NCI-H345 treated with DMSO at 0.1 percent for 48 hours (cell line): Measurements from ENCODE around the gene PSPC1.
"Not testable (repeated sequence)": the region's sequence is repeated elsewhere in the genome, so short reads cannot be mapped to it uniquely, and the experiment has no call there.

Experiments
- DNase-seq: peaks from one replicate; lab custom pipeline; 2025; ENCODE audit not compliant: unreplicated experiment; lab: John Stamatoyannopoulos, UW

PSPC1 gene

DNA sequence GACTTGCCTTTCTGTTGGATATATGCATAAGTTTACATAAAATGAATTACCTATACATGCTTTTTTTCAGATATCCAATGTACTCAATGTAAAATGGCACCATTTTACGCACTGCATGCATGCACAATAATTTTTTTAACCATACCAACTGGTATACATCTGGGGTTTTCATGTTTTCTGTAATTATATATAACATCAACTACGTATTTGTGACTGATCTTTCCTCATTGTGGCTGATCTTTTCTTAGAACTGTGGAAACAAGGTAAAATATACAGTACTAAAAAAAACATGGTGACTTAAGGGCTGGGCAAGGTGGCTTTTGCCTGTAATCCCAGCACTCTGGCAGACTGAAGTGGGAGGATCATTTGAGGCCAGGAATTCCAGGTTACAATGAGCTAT lies 18.5 kb downstream of the PSPC1 start:
- DNase-seq, result no peak

DNA sequence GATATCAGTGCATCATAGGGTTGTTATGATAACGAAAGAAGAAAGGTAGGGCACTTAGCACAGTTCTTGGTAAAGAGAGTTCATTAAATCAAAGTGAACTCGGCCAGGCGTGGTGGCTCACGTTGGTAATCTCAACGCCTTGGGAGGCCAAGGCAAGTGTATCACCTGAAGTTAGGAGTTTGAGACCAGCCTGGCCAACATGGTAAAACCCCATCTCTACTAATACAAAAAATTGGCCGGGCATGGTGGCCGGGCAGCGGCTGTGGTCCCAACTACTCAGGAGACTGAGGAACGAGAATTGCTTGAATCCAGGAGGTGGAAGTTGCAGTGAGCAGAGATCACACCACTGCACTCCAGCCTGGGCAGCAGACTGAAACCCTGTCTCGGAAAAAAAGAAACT lies 19.1 kb downstream of the PSPC1 start:
- DNase-seq, result no peak

DNA sequence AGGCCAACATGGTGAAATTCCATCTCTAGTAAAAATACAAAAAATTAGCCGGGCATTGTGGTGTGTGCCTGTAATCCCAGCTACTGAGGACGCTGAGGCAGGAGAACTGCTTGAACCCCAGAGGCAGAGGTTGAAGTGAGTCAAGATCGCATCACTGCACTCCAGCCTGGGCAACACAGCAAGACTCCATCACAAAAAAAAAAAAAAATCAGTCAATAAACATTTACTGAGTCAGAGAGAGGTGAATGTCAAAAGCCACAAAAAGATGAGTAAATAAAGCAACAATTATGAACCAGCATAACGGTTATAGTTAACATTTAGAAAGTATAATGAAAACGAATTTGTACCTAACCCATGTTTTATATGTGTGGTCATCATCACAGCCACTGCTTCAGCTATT lies 23.1 kb downstream of the PSPC1 start:
- DNase-seq, result no peak

DNA sequence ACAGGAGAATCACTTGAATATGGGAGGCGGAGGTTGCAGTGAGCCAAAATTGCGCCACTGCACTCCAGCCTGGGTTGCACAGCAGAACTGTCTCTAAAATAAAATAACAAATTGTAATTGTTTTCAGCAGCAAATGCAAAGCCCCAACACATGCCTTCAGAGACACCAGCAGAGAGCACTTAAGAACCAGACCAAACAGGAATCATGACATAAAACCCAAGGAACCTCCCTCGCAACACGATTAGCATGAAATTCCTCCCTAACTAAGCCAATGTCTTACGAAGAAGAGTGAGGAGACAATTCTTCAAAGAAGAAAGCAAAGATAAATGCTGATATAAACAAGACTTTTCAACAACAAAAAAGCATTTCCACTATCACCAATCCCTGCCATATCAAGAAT lies 40.1 kb downstream of the PSPC1 start:
- DNase-seq, result no peak

DNA sequence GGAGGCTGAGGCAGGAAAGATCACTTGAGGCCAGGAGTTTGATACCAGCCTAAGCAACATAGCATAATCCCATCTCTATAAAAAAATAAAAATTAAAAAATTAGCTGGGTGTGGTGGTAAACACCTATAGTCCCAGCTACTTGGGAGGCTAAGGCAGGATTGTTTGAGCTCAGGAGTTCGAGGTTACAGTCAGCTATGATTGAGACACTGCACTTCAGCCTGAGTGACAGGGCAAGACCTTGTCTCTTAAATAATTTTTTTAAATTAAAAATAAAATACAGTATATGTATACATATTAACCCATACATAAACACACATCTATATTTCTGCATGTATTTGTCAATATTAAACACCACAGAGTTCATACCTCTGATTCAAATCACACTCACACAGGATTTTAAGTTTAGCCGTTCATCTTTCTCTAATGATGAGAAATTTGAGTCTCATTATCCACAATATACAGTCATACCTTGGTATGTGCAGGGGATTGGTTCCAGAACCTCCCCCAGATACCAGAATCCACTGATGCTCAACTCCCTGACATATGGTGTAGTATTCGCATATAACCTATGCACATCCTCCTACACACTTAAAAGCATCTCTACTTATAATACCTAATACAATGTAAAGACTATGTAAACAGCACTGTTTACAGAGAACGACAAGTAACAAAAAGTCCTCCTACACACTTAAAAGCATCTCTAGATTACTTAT lies 44.7 kb downstream of the PSPC1 start:
- DNase-seq, result peak; percentile 6

DNA sequence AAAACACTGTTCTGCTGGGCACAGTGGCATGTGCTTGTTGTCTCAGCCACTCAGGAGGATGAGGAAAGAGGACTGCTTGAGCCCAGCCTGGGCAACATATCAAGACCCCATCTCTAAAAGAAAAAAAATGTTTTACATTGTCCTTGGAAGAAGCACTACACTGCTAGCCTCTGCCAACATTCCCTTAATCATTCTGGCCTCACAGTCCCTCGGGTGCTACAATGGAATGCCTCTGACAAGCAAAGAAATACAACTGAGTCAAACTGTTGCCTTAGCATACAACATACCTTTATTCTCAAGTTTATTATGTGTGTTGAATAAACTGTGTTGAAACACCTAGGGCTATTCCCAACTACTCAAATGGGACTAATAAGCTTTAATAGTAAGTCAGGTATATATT lies 56.1 kb downstream of the PSPC1 start:
- no peak for DNase-seq

DNA sequence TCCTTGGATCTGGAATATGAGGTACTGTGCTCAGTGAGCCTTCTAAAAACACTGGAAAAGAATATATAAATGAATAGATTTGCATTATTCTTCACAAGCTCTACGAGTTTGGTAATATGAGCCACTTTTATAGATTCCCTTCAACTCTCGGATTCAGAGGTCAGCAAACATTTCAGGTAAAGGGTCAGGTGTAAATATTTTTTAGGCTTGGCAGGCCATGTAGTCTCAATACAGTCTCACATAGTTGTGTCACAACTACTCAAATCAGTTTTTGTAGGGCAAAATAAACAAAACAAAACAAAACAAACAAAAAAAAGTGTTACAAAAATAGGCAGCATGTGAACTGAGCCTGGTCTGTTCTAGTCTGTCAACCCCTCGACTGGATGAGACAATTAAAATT lies 57.4 kb downstream of the PSPC1 start:
- no peak for DNase-seq

DNA sequence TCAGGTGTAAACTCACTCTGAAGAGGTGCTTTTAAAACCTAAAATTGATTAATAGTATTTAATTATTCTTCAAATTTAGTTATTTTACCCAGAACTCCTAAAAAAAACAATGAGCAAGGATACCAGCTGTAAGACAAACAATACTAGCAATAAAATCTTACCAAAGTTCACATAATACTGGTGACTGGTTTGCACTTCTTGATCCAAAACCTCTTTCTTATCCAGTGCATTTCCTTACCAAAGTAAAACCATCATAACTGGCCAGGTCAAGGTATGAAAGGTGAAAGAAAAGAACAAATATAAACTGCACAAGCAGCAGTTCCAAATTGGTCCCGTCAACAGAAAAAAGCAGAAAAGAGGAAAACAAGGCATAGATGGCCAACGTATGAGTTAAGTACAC lies 62.7 kb downstream of the PSPC1 start:
- no peak for DNase-seq

DNA sequence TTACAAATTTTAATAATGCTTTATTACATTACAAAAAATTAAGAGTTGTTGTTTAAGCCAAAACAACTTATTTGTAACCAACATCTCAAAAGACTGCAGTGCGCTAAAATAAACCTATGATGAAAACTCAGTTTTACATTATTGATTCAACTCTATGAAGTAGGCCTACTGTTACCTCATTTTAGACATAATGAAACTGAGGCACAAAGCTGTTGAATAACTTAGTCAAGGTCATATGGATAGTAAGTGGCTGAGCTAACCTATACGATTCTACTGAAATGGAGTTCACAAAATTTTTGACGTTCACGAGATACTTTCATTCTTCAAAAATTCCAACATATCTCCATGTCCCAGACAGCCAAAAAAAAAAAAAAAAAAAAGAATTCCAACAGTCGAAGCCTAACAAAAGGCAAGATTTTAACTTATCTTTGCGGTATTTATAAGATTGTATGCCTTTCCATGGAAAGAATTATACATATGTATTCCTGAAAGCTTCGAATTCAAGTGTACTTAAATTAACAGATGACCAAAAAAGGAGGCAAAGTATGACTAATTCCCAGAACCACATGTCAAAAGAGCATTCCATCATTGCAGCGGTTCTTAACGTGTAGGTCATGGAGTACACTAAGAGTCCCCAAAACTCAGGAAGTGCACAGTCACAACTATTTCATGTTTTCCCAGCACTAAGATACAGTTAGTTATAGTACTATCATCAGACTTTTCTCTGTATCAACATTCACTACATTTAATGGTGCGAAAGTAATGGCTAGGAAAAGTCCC lies 69.4 kb downstream of the PSPC1 start:
- DNase-seq, result no peak

DNA sequence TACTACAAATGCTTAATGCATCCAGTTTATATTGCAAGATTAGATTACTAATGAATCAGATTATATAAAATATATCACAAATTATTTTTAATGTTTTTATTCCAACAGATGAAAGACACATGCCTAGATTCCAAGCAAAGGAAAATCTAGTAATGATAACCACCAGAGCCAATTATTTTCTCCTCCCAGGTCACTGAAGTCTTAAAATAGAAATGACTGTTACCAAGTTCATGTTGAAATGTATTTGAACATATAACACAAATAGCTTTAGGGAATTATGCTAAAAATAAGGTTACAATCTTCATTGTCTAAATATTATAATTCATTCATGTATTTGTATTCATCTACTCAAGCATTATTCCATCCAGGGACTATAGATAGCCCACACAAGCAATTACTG lies 73.0 kb downstream of the PSPC1 start:
- not testable (repeated sequence) for DNase-seq

DNA sequence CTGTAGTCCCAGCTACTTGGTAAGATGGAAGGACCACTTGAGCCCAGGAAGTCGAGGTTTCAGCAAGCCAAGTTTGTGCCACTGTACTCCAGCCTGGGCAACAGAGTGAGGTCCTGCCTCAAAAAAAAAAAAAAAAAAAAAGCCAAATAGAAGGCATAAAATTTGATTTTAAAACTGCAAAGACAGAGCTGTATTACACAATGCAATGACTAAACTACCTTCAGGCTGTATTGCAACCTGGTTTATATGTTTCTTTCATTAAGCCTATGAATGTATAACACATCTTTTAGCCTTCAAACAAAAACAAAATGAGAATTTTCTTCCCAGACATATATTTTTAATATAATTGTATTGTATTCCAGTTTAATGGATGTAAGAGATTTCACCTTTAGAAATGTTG lies 73.7 kb downstream of the PSPC1 start:
- not testable (repeated sequence) for DNase-seq

DNA sequence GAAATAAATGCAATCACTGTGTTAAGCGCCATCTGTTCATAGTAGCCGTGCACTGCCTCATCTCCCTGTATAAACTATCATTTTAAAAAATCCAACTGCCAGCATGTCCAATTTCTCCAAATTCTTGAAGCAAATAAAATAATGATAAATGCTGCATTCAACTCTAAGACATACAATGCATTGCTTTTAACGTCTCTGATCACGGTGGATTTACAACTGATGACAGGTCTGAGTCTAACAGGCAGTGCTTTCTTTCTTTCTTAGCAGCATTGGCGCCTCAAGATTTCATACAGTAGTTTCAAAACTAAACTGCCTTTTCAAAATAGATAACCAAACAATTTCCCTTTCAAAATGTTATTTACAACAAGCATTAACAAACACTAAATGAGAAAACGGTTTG lies 78.5 kb downstream of the PSPC1 start:
- DNase-seq, result not testable (repeated sequence)

DNA sequence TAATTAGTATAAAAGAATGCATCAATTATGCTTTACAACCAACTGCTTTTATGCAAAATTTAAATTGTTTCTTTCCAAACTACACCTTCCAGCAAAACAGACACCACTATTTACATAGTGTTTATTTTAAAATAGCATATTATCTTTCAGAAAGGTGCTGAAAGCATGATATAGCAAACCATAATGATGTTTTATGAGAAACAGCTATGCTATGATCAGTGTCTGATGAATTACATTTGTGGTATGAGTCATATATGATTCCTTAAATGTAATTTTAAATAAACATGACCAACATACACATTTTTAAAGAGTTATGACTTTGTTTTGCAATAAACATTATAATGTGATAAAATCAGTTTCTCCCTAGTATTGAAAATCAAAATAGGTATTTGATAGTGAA lies 81.1 kb downstream of the PSPC1 start:
- DNase-seq, result not testable (repeated sequence)

DNA sequence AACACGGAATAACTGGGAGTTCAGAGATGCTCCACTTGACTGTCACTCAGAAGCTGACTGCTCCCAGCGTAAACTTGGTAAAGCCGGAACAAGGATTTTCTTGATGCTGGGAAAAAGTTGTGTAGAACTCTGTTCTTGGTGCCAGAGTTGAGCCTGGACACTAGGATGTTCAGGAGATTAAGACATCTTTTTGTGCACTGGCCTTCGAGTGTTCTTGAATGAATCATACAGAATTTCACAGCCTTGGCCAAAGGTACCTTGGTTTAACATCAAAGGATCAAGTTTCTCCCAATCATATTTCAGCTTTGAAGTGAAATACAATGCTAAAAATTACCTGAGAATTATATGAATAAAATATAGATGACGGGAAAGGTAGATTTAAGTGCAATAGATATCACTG lies 81.8 kb downstream of the PSPC1 start:
- not testable (repeated sequence) for DNase-seq

DNA sequence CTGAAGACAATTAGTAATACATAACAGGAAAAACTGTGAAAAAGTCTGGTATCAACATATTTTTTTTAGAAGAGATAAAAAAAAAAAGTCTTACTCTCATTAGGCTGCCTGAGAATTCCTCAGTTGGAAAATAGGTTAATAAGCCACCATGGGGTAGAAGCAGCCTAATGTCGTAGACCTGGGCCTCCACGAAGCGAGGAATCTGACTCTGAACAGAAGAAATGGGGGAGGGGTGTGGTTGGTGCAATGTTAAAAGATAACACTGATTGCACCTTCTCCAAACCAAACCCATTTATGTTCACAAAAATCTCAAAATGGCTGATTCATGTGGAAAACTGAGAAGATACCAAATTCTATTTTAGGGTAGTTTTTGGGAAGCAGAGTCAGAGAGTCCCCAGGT lies 86.9 kb downstream of the PSPC1 start:
- DNase-seq, result no peak

DNA sequence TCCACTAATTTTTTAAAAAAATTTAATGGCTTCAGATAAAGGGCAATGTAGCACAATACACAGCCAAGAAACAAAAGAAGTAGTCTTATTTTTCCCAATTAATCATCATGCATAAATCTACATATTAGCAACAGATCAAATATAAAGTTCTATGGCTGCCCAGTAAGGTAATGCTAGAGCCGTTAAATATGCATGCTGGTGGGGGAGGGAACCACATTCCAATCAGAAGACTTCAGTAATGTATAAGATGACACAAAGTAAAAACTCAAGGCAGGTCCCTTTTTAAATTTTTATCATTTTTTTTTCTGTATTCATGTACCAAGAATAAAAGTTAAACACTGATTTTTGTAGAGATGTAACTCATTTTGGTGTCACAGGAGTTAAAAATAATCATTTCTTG lies 87.3 kb downstream of the PSPC1 start:
- DNase-seq, result no peak

DNA sequence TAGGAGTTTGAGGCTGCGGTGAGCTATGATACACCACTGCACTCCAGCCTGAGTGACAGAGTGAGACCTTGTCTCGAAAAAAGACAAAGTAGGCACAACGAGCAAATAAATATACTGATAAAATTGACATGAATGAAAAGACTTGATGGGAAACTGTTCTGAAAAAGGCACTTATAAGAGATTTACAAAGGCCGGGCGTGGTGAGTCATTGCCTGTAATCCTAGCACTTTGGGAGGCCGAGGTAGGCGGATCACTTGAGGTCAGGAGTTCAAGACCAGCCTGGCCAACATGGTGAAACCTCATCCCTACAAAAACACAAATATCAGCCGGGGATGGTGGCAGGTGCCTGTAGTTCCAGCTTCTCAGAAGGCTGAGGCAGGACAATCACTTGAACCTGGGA lies 91.3 kb downstream of the PSPC1 start:
- not testable (repeated sequence) for DNase-seq

DNA sequence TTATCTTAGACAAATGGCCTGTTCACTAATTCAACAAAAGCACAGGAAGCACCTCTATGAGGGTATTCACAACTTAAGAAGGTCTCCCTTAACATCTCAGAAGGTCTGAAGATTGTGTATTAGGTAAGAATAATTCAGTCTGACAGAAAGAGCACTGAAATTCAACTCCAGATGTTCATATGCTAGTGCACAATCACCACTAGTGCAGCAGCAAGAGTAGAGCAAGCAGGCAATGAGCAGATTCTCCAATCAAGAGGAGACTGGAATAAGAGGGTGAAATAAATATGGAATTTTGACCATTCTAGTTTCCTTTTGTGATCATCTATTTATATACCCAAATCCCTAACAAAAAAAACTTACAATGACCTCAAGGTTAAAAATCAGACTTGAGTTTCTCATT lies 97.3 kb downstream of the PSPC1 start:
- no peak for DNase-seq

DNA sequence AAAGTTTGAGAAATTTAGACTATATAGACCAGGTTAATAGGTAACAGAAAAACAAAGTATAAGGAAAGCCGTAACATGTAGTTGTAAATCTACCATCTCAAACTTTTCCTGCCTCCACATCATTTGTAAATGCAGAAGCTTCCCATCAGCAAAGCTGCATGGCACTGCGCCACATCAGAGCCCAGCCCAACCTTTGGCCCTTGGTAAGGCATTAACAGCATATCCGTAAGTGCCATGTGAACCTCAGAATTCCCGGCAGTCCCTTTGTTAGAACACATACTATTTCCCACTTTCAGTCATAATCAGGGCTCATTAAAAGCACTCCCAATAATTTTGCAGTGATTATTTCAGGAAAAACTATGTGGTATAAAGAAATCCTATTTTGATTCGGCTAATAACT lies 97.7 kb downstream of the PSPC1 start:
- no peak for DNase-seq

DNA sequence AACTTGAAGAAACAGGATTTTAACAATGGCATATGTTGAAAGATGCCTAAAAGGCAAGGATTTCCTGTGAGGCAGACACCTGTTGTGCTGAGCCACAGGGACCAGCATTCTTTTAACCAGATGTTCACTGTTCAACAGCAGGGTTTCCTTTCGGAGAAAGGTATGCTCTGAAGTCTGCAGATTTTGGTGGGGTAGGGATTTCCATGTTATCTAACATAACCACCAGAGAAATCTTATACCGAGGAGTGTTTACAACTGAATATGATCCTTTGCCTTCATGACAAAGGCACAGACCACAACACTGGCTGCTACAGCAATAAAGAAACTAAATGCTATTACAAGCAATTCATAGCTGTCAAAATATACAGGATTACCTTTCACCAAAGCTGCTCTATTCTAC lies 101.2 kb downstream of the PSPC1 start:
- DNase-seq, result no peak

DNA sequence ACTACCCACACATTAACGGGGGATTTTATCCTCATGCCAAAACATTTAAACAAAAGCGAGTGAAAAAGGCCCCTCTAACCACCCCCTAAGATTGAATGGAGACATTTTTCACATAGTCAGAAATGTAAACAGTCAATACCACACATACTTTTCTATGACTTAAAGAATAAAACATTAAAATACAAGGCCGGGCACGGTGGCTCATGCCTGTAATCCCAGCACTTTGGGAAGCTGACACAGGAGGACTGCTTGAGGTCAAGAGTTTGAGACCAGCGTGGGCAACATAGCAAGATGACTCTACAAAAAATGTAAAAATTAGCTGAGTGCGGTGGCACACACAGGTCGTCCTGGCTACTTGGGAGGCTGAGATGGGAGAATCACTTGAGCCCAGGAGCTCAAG lies 102.0 kb downstream of the PSPC1 start:
- no peak for DNase-seq

DNA sequence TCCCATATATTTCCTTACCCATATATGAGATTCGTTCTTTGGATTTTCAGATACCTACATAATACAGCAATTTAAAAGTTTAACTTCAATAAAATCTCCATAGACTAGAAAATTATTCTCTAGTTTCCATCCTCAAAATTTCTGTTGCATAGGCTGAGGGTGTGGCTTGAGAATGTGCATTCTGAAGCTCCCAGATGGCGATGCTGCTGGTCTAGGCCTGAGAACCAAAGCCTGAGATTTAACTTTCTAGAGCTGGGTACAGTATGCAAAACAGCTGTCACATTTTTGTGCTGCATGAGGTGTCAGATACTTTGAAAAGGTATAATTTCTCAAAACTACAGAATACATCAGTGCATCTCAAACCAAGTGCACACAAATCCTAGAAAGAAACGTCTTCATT lies 106.6 kb downstream of the PSPC1 start:
- no peak for DNase-seq

DNA sequence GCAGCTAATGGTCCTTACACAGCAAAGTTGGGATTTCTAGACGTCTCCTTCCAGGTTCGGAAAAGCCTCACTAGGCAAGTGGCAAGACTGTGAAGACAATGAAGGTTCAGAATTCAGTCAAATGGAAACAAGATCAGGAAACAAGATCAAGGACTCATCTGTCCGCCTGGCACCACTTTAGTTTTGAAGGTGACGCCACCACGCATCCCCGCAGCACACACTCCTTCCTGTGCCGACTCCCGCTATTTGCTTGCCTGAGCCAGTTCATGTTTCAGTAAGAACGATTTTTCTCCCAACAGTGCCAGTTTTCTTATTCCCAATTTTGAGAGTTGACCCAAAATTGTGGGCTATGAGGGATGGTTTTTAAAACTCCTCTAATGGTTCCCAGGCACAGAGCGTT lies 107.8 kb downstream of the PSPC1 start:
- no peak for DNase-seq
